ENCODE measurements around the gene STARD8. TPM values are rescaled to one million over a fixed set of nuclear protein-coding genes. Genes with fewer than 3 reads are reported as not detected.

The STARD8 gene
- total RNA-seq, 4 donors from 2014 or later, result 10.5 to 35.6 (median 16.9) TPM

GRCh38 chrX:68717196-68717595 lies 69.7 kb downstream of the STARD8 start:
- DNase-seq, result no peak
- WGBS, 2 donors, result 95% methylated on average over 8 of the region's 13 CpGs; no CpG with 5 or more reads in 1 of the 2 donors
- Histone ChIP-seq H3K9me3 (no peaks in the 10 kb centered on the region), H3K27ac (no peak overlapping the region), H3K36me3 (no peaks in the 10 kb centered on the region), H3K4me1 (no peaks in the 10 kb centered on the region), H3K27me3 (no peaks in the 10 kb centered on the region), H3K4me3 (replicated peaks in 1 of 3) (no peak overlapping the region)
- intact Hi-C loops (cut with DNase I), result loop anchor here (10.0 kb wide), 1 partner anchor 202 kb away; no protein-coding TSS in a partner anchor
- TF ChIP-seq POLR2A (IDR thresholded peaks at IDR 0.05) (no peak), CTCF (IDR thresholded peaks at IDR 0.05) (no peak)

GRCh38 chrX:68717663-68718442 lies 70.4 kb downstream of the STARD8 start:
- TF ChIP-seq CTCF (IDR thresholded peaks at IDR 0.05) (no peak), POLR2A (IDR thresholded peaks at IDR 0.05) (no peak)

GRCh38 chrX:68718443-68718820 lies 71.0 kb downstream of the STARD8 start:
- no peak for DNase-seq
- H3K4me1 ChIP-seq, result no peaks in the 10 kb centered on the region
- H3K9me3 ChIP-seq, result no peaks in the 10 kb centered on the region
- intact Hi-C loops (cut with DNase I), result loop anchor here (10.0 kb wide), 1 partner anchor 204 kb away; no protein-coding TSS in a partner anchor
- H3K36me3 ChIP-seq, result no peaks in the 10 kb centered on the region
- TF ChIP-seq POLR2A (IDR thresholded peaks at IDR 0.05) (no peak), CTCF (IDR thresholded peaks at IDR 0.05) (no peak)
- H3K4me3 ChIP-seq (replicated peaks in 1 of 3), result no peak overlapping the region
- no peak overlapping the region for H3K27ac ChIP-seq
- no CpG with 5 or more reads among the region's 10 CpGs for WGBS, 2 donors
- H3K27me3 ChIP-seq, result no peaks in the 10 kb centered on the region

More at GRCh38 chrX:68717663-68718442, 70.4 kb downstream of the STARD8 start:
- H3K27ac ChIP-seq, result no peak overlapping the region
- no peaks in the 10 kb centered on the region for H3K27me3 ChIP-seq
- H3K4me3 ChIP-seq (replicated peaks in 1 of 3), result no peak overlapping the region
- 92 to 93% methylated on average over 4 to 6 of the region's 24 CpGs for WGBS, 2 donors
- no peak for DNase-seq
- no peaks in the 10 kb centered on the region for H3K36me3 ChIP-seq
- no peaks in the 10 kb centered on the region for H3K4me1 ChIP-seq
- intact Hi-C loops (cut with DNase I), result loop anchor here (10.0 kb wide), 1 partner anchor 203 kb away; no protein-coding TSS in a partner anchor
- H3K9me3 ChIP-seq, result no peaks in the 10 kb centered on the region

- no peaks in the 10 kb centered on the region for H3K9me3 ChIP-seq
- intact Hi-C loops (cut with DNase I), result loop anchor here (10.0 kb wide), 1 partner anchor 205 kb away; no protein-coding TSS in a partner anchor
- TF ChIP-seq POLR2A (IDR thresholded peaks at IDR 0.05) (no peak), CTCF (IDR thresholded peaks at IDR 0.05) (no peak)
- no peaks in the 10 kb centered on the region for H3K27me3 ChIP-seq
- DNase-seq, result no peak
- H3K36me3 ChIP-seq, result no peaks in the 10 kb centered on the region
- H3K27ac ChIP-seq, result no peak overlapping the region
- no peaks in the 10 kb centered on the region for H3K4me1 ChIP-seq
- 86 to 90% methylated on average over 5 to 9 of the region's 14 CpGs for WGBS, 2 donors
- no peak overlapping the region for H3K4me3 ChIP-seq (replicated peaks in 1 of 3)
These were observed 71.9 kb downstream of the STARD8 start for GRCh38 chrX:68719181-68719903.
